B cell (primary cell): Measurements from ENCODE around the gene MRPL47. TPM values are rescaled to one million over a fixed set of nuclear protein-coding genes. Genes with fewer than 3 reads are reported as not detected.

Source experiments
- ATAC-seq: fragments of 200-7000 bp; cut with Tn5 transposase; one replicate; pipeline ENCODE4 v1.10.0; 2021; ENCODE audit warnings: low read depth, mild to moderate bottlenecking, moderate number of reproducible peaks, moderate library complexity
- CTCF ChIA-PET: fragments of 350-600 bp; sonication (Branson Sonifier 250); formaldehyde crosslinking; loops from one replicate; lab custom pipeline; 2021; ENCODE audit warnings: antibody characterized with exemption, inconsistent platforms; lab: Charles Lee
- POLR2A ChIA-PET: fragments of 350-600 bp; sonication (Branson Sonifier 250); formaldehyde crosslinking; loops from one replicate; lab custom pipeline; 2021; ENCODE audit warnings: antibody characterized with exemption; lab: Charles Lee
- DNase-seq: peaks from one replicate; pipeline ENCODE4 v3.0.0; 2013
- H2AFZ ChIP-seq: 2 replicates; pipeline ENCODE4 v1.6.1; 2012; ENCODE audit warnings: mild to moderate bottlenecking, low read depth, low read length; ENCODE audit not compliant: insufficient read depth, poor library complexity, severe bottlenecking
- H3K27ac ChIP-seq, 2 donors: 1 replicate in 1 of 2; 2 replicates in 1 of 2; pipeline ENCODE4 v1.5.1; 2012 to 2013; ENCODE audit warnings: low read length in 2 of 2, mild to moderate bottlenecking in 2 of 2, moderate library complexity in 1 of 2
- H3K27me3 ChIP-seq, 4 experiments: fragments of 200-600 bp in 1 of 4; sonication (generic) in 1 of 4; replicated peaks in 1 of 4; 1 replicate in 2 of 4; 2 replicates in 2 of 4; pipeline versions ENCODE4 v1.6.1 to v1.7.0; 2013 to 2016; ENCODE audit warnings: low read length in 3 of 4, mild to moderate bottlenecking in 2 of 4, mixed read lengths in 1 of 4, moderate library complexity in 1 of 4; ENCODE audit not compliant: insufficient read depth in 4 of 4, control insufficient read depth in 3 of 4; ENCODE audit errors: control extremely low read depth in 1 of 4
- H3K36me3 ChIP-seq, 2 experiments: replicated peaks in 1 of 2; 1 replicate in 1 of 2; 2 replicates in 1 of 2; pipeline versions ENCODE4 v1.6.1 to v1.7.1; 2013; ENCODE audit warnings: low read length in 1 of 2; ENCODE audit not compliant: insufficient read depth in 2 of 2, control insufficient read depth in 1 of 2; ENCODE audit errors: control extremely low read depth in 1 of 2, extremely low read depth in 1 of 2
- H3K4me1 ChIP-seq, 2 donors: fragments of 200-600 bp in 1 of 2; sonication (generic) in 1 of 2; 1 replicate in 1 of 2; 2 replicates in 1 of 2; pipeline versions ENCODE4 v1.5.1 to v1.6.1; 2013 to 2017; ENCODE audit warnings: low read length in 2 of 2; ENCODE audit not compliant: control insufficient read depth in 2 of 2, insufficient read depth in 2 of 2
- H3K4me2 ChIP-seq: replicated peaks from 2 replicates; pipeline ENCODE3; 2012; ENCODE audit warnings: mild to moderate bottlenecking, low read depth, low read length; ENCODE audit not compliant: poor library complexity, severe bottlenecking
- H3K4me3 ChIP-seq, 5 experiments: fragments of 200-600 bp in 1 of 5; sonication (generic) in 1 of 5; 1 replicate in 3 of 5; 2 replicates in 2 of 5; pipeline versions ENCODE4 v1.5.1 to v1.7.0; 2011 to 2016; ENCODE audit warnings: low read length in 4 of 5, mild to moderate bottlenecking in 4 of 5, low read depth in 2 of 5, control low read depth in 1 of 5, moderate library complexity in 1 of 5; ENCODE audit not compliant: insufficient read depth in 1 of 5; ENCODE audit errors: control extremely low read depth in 1 of 5, extremely low read depth in 1 of 5
- H3K79me2 ChIP-seq: fragments of 200-600 bp; sonication (generic); one replicate; pipeline ENCODE4 v1.6.0; 2016; ENCODE audit warnings: low read length; ENCODE audit not compliant: control insufficient read depth, insufficient read depth
- H3K9ac ChIP-seq: fragments of 200-600 bp; sonication (generic); 2 replicates; pipeline ENCODE4 v1.6.1; 2017; ENCODE audit warnings: mild to moderate bottlenecking, low read length, moderate library complexity
- H3K9me3 ChIP-seq, 3 donors: one replicate each; pipeline versions ENCODE4 v1.6.1 to v1.7.1; 2013; ENCODE audit warnings: low read length in 2 of 3; ENCODE audit not compliant: control insufficient read depth in 2 of 3, insufficient read depth in 1 of 3; ENCODE audit errors: control extremely low read depth in 1 of 3
- H4K20me1 ChIP-seq: 2 replicates; pipeline ENCODE4 v1.6.0; 2012; ENCODE audit warnings: mild to moderate bottlenecking, low read length; ENCODE audit not compliant: insufficient read depth, control insufficient read depth, poor library complexity, severe bottlenecking
- H3K27ac Mint-ChIP-seq: one replicate; pipeline ENCODE4 v1.8.0; 2021; ENCODE audit warnings: mixed read lengths
- H3K27me3 Mint-ChIP-seq: one replicate; pipeline ENCODE4 v1.8.0; 2021; ENCODE audit warnings: mixed read lengths
- H3K4me1 Mint-ChIP-seq: one replicate; pipeline ENCODE4 v1.8.0; 2021; ENCODE audit warnings: mixed read lengths
- H3K4me3 Mint-ChIP-seq: one replicate; pipeline ENCODE4 v1.8.0; 2021; ENCODE audit warnings: mixed read lengths
- H3K9me3 Mint-ChIP-seq: one replicate; pipeline ENCODE4 v1.8.0; 2022; ENCODE audit warnings: mixed read lengths; ENCODE audit not compliant: insufficient read depth
- CTCF ChIP-seq: fragments of 200-600 bp; IDR thresholded peaks from one replicate; pipeline ENCODE4 v1.8.0; 2022; ENCODE audit warnings: antibody characterized with exemption, mild to moderate bottlenecking
- EZH2 ChIP-seq: IDR thresholded peaks from 2 replicates; pipeline ENCODE4 v1.6.1; 2012; ENCODE audit warnings: borderline replicate concordance, low read depth, mild to moderate bottlenecking, moderate library complexity, low read length; ENCODE audit not compliant: insufficient read depth, poor library complexity, severe bottlenecking
- WGBS: methylation state at CpG from one replicate; pipeline ENCODE4 v1.1.5; 2013; ENCODE audit warnings: missing lambda C conversion rate; ENCODE audit not compliant: insufficient coverage; 5-methylcytosine and 5-hydroxymethylcytosine counted together
- intact Hi-C: fragments of 100-400 bp; cut with micrococcal nuclease; formaldehyde crosslinking; loops from one replicate; pipeline ENCODE4 v1.10.0; 2022
- polyA plus RNA-seq: library from polyadenylated mRNA; depleted of rRNA; stranded (reverse); fragments of >200 nt; gene quantifications from 2 replicates; pipeline ENCODE4 v1.2.3, GENCODE V29; 2012
- small RNA-seq: library from RNA; depleted of rRNA; stranded (forward); fragments of <200 nt; gene quantifications from one replicate; pipeline ENCODE3, GENCODE V24; 2012; ENCODE audit warnings: low replicate concordance, low read depth; ENCODE audit not compliant: insufficient read length
- total RNA-seq, 2 donors: library from RNA; stranded (reverse); fragments of 120-200 nt in 1 of 2; gene quantifications; 1 replicate in 1 of 2; 2 replicates in 1 of 2; pipeline versions ENCODE4 v1.2.3 to v1.2.4, GENCODE V29; 2013 to 2022

The MRPL47 gene
- total and polyA plus RNA-seq, 2 donors (not counting 1 experiment from before 2014, with no cell fraction given), result 7.5 to 22.0 TPM

- Mint-ChIP-seq H3K27me3 (peaks cover 7% of the 10 kb centered on the region), H3K4me3 (no peak overlapping the region), H3K27ac (no peak overlapping the region), H3K4me1 (no peaks in the 10 kb centered on the region), H3K9me3 (no peaks in the 10 kb centered on the region)
- no peaks in the 10 kb centered on the region for H4K20me1 ChIP-seq
- intact Hi-C loops, result no loop called here
- WGBS, result 93% methylated on average over 1 of the region's 2 CpGs
- no peak overlapping the region for H3K4me3 ChIP-seq
- no peaks in the 10 kb centered on the region for H3K4me1 ChIP-seq
- TF ChIP-seq CTCF (no peak), EZH2 (no peak)
- H3K27ac ChIP-seq, result no peak overlapping the region
- H3K27me3 ChIP-seq, result peaks cover 0 to 6% (median 2%) of the 10 kb centered on the region in 4 experiments
- DNase-seq (no peak), ATAC-seq (no peak)
- no peak overlapping the region for H3K9ac ChIP-seq
- CTCF ChIA-PET, result interaction anchor here (1.1 kb wide), 1 partner anchor 78 kb away, joined by 3 read pairs; no protein-coding TSS in a partner anchor
- H3K79me2 ChIP-seq, result no peaks in the 10 kb centered on the region
- POLR2A ChIA-PET, result no interaction called here
- H3K4me2 ChIP-seq, result no peak overlapping the region
- no peak overlapping the region for H2AFZ ChIP-seq
- H3K9me3 ChIP-seq, result no peaks in the 10 kb centered on the region
- no peaks in the 10 kb centered on the region for H3K36me3 ChIP-seq
Measured at GRCh38 chr3:179541094-179541493, 63.3 kb downstream of the MRPL47 start.

Small RNAs within 50 kb of the gene (small RNA-seq; reads per million reads assigned to genes)
- gene AC090425.1 (not detected), gene RF01210 (not detected)

Other genes starting within 250 kb of the MRPL47 start
- gene GNB4, start 153.2 kb downstream of the MRPL47 start, total RNA-seq, result 24.0 and 24.6 TPM in 2 replicates
- 7.6 and 15.2 TPM in 2 replicates for gene GNB4, start 153.2 kb downstream of the MRPL47 start, polyA plus RNA-seq
- gene ACTL6A, start 41.7 kb downstream of the MRPL47 start, total RNA-seq, result 48.5 and 55.1 TPM in 2 replicates
- 26.2 and 64.8 TPM in 2 replicates for gene ACTL6A, start 41.7 kb downstream of the MRPL47 start, polyA plus RNA-seq
- gene NDUFB5, start 156 bp upstream of the MRPL47 start, total RNA-seq, result 52.9 and 60.2 TPM in 2 replicates
- 14.8 and 16.1 TPM in 2 replicates for gene NDUFB5, start 156 bp upstream of the MRPL47 start, polyA plus RNA-seq
- 11.9 and 13.2 TPM in 2 replicates for gene USP13, start 48.4 kb upstream of the MRPL47 start, total RNA-seq
- 1.9 and 4.1 TPM in 2 replicates for gene USP13, start 48.4 kb upstream of the MRPL47 start, polyA plus RNA-seq